Posterior vena cava (tissue), 2 donors: Measurements from ENCODE around the gene CREB5. TPM values are rescaled to one million over a fixed set of nuclear protein-coding genes. Genes with fewer than 3 reads are reported as not detected.

Experiments used
- DNase-seq: peaks from one replicate; pipeline ENCODE4 v3.0.0-alpha.2; 2020; ENCODE audit warnings: low spot score
- intact Hi-C, 2 donors: fragments of 100-400 bp; cut with DNase I; formaldehyde crosslinking; loops; one replicate each; pipeline versions ENCODE4 v1.14.1 to v1.14.2; 2022 to 2023
- total RNA-seq, 2 donors: library from RNA; stranded (reverse); fragmentation: NEBNext Ultra II Directional; extraction: Animal tissue kit (Norgen Biotek cat#: 25700); gene quantifications; one replicate each; pipeline ENCODE4 v1.2.1, GENCODE V29; 2021
- donor health status: DM: yes; HTN: yes; CAD: no.
- donor health status: DM: yes; HTN: yes; CAD: no.

CREB5 gene
- total RNA-seq, 2 donors from 2014 or later, result 21.5 to 21.9 TPM

GRCh38 chr7:28556025-28556424, 143.7 kb downstream of the CREB5 start:
- DNase-seq, result no peak
- intact Hi-C loops, result loop anchor here in 1 of 2 donors (10.0 kb wide), 1 partner anchor 299 kb away; no protein-coding TSS in a partner anchor

GRCh38 chr7:28556671-28557070, 144.4 kb downstream of the CREB5 start:
- intact Hi-C loops, result loop anchor here in 1 of 2 donors (10.0 kb wide), 1 partner anchor 298 kb away; no protein-coding TSS in a partner anchor
- no peak for DNase-seq

- intact Hi-C loops, result loop anchor here in 1 of 2 donors (10.0 kb wide), 1 partner anchor 297 kb away; no protein-coding TSS in a partner anchor
- no peak for DNase-seq
These were observed 145.9 kb downstream of the CREB5 start for GRCh38 chr7:28558236-28558635.

DNA sequence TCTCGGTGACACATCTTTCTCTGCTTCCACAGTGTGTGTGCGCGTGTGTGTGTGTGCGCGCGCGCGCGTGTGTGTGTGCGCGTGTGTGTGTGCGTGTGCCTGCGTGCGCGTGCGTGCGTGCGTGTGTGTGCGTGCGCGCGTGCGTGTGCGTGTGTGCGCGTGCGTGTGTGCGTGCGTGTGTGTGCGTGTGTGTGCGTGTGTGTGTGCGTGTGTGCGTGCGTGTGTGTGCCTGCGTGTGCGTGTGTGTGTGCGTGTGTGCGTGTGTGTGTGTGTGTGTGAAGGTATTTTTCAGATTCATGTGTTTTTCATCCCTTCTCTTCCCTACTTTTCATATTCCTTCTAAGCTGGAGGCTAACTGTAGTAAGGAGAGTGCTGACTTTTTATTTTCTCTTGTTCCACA, 148.4 kb downstream of the CREB5 start:
- intact Hi-C loops, result no loop called here
- DNase-seq, result no peak

DNA sequence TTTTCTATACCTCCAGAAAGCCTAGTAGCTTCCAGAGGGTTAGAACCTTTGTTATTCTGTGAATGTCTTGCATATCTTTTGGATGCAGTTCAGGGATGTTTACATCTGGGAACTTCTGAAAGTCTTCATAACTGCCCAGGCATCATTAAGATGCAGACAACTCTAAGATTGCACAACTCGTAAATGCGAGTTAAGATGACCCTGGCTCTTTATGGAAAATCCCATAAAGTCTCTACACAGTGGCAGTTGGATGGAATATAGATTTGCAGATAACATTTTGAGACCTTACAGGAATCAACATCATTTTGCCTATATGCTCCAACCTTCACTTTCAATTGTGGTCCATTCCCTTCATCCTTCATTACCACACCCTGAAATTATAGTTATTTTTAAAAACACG, 151.7 kb downstream of the CREB5 start:
- intact Hi-C loops, result no loop called here
- no peak for DNase-seq

DNA sequence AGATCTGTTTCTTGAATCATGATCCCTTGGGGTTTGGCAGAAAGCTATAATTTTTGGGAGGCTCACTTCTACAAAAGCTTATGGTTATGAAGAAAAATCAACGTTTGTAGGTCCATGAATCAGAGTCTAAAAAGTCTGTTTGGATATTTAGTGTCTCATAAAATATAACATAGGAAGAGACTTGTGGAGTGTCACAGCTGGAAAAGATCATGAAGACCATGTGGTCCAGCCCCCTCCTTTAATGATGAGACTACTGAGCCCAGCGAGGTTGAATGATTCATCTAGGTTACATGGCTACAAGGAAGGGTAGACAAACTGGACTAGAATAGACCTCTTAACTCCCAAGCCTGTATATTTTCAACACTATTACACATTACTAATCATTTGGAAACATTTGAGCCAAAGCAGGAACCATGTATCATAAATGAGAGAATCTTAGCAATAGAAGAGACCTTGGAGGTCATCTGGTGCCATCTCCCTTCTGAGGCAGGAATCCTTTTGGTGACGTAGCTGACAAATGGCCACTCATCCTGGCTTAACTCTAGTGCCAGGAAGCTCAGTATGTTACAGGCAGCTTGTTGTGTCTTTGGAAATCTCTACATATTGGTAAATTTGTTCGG, 152.5 kb downstream of the CREB5 start:
- DNase-seq, result no peak
- intact Hi-C loops, result no loop called here

DNA sequence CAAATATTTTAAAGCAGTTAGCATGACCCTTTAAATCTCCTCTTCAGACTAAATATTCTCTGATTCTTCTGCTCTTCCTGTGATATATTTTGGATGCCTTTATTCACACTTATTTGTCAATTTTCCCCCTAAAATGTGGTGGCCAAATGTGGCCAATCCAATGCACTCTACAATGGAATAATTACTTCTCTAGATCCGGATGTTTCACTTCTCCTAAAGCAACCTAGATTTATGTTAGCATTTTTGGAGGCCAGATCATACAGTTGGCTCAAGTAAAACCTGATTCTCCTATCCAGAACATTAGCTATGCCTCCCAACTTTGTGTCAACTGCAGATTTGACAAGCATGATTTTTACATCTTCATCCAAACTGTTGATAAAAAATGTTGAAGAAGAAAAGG, 153.7 kb downstream of the CREB5 start:
- no peak for DNase-seq
- intact Hi-C loops, result no loop called here

DNA sequence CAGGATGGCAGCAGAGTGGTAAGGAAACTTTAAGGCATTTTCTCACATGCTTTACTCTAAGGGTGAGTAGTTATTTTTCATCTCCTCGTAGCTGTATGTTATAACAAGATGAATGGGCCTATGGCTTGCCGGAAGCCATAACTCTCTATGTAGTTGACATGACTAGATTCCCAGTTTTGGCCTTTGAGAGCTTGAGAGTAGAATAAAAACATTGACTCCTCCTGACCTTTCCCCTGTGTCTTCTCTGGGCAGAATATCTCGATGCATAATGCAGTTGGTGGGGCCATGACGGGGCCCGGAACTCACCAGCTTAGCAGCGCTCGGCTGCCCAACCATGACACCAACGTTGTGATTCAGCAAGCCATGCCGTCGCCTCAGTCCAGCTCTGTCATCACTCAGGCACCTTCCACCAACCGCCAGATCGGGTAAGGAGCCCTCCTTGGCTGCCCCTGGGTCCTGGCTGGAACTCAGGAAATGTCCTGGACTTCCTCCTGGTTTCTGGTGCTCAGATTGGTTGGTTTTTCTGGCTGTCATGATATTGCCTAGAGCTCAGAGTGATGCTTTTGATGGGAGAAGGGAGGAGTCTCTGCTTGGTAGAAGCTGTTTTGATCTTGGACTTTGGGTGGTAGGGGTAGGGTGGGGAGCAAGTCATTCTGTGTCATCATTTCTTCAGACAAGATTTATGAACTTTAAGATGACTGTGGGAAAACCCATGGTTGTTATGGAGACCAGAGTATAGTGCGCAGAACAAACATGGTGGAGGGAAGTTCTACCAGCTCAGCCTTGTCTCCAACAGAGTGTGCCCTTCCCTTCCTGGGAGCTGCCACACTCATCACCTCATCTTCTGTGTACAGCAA, 158.0 kb downstream of the CREB5 start:
- no peak for DNase-seq
- intact Hi-C loops, result no loop called here

- no peak for DNase-seq
- intact Hi-C loops, result no loop called here
These were observed 158.6 kb downstream of the CREB5 start for GRCh38 chr7:28570970-28571288.

DNA sequence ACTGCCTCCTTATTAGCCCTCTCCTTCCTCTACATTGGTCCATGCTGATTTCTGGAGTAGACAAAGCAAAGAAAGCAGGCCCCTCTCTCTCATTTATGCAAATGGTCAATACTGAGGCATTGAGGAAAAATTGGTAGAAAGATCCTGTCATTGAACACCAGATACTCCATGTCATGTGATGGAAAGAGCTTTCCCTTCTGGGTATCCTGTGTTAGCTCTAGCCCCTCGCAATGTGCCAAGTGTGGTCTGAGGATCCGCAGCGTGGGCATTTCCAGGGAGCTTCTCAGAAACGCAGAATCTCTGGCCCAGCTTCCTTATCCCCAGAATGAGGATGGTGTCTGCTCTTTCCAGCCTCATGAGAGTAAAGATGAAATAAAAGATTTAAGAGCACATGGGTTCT, 159.1 kb downstream of the CREB5 start:
- DNase-seq, result no peak
- intact Hi-C loops, result no loop called here

DNA sequence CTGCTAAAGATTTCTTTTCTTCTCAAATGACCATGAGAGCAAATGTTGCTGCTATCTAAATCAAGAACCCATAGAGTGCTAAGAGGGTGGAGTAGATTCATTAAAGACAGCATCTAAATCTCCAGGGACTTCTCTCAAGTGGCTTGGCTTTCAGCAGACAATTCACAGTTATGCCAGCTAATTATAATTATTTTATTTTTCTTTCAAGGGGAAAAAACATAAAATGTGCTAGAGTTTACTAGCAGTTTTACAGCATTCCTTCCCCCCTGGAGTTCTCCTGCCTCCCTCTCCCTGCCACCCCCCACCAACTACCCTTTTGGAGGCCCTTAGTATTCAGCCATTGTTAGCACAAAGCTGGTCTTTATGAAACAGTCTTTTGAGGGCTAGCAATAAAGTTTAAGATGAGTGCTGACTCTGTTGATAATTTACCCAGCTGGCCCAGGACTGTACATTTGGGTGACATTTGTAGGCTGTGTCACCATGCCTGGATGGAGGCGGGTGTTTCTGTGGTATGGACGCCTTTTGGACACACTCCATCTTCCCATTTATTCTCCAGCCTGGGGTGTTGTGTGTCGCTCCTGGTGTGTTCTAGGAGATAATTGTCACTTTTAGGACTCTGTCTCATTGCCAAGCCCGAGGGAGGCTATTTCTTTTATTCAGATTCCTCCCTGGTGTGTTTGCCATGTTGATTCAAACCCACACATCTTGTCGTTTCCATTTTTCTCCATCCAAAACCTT, 160.2 kb downstream of the CREB5 start:
- DNase-seq, result no peak
- intact Hi-C loops, result no loop called here

GRCh38 chr7:28573059-28573553, 160.8 kb downstream of the CREB5 start:
- intact Hi-C loops, result no loop called here
- no peak for DNase-seq

DNA sequence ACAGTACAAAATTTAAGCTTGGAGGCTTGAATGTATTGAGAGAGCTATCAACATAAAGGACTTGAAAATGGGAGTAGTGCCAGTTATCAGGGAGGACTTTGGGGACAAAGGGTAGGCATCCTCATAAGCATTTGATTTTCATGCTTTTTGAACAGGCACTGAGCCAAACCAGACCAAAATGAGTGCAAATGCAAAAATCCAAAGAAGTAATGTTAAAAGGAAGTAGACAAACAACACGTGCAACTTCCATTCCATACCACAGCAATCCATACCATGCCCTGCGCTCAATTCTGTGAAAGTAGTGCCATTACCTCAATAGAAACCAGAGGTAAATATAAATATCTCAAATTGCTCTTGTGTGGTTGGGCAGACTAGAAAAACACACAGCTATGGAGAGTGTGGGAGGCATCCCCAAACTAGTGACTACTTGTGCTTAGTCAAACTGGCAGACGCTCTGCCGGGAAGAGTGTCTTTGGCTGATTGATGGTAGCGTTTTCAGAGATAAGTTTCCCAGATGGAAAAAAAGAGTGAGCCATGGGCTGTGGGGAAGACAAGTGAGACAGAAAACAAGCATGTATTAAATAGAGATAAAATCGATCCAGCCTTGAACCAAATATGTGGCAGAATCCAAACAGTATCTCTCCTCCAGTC, 161.5 kb downstream of the CREB5 start:
- DNase-seq, result no peak
- intact Hi-C loops, result no loop called here

- DNase-seq, result no peak
- intact Hi-C loops, result no loop called here
These were observed 162.9 kb downstream of the CREB5 start for GRCh38 chr7:28575241-28575643.

- DNase-seq, result no peak
- intact Hi-C loops, result no loop called here
These were observed 164.3 kb downstream of the CREB5 start for GRCh38 chr7:28576656-28577055.

DNA sequence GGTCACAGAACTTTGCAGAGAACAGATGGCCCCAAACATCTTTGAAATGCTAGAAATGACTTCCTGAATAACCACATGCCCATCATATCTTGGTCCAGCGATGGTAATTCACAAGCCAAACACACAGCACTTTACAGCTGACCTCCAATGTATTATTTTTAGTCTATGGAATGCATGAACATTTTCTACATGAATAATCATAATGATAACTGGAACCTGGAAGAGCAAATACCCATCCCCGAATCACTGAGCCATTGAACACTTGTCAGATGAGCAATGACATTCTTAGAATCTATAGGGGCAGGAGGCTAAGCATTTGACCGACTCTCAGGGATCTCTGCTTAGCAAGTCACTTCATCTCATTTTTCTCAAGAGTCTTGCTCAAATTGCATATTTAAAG, 167.3 kb downstream of the CREB5 start:
- no peak for DNase-seq
- intact Hi-C loops, result no loop called here

GRCh38 chr7:28580665-28581064, 168.3 kb downstream of the CREB5 start:
- intact Hi-C loops, result no loop called here
- DNase-seq, result no peak

DNA sequence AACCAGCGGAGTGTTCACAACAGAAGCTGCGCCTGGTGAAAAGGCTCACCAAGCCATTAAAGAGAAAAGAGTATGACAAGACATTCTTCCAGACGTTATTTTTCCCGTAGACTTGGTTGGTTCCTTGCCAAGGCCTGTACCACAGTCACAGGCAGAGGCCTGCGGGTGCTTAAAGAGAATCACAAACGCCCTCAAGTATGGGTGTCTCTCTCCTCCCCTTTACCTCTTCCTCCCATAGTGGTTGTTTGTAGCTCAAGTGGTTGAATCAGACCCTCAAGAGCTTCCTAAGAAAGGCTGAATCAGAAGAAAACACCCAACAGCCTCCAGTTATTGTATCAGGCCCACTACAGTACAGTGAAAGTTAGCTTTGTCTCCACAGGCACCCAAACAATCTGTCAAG, 169.0 kb downstream of the CREB5 start:
- DNase-seq, result no peak
- intact Hi-C loops, result no loop called here

GRCh38 chr7:28582226-28582625, 169.9 kb downstream of the CREB5 start:
- DNase-seq, result no peak
- intact Hi-C loops, result no loop called here

GRCh38 chr7:28584235-28584634, 171.9 kb downstream of the CREB5 start:
- DNase-seq, result no peak
- intact Hi-C loops, result no loop called here
